IPS-18c (cell line): Measurements from ENCODE around the gene TIAL1.

Experiments
- H3K4me3 ChIP-seq: 2 replicates; pipeline ENCODE4 v1.7.0; 2013; ENCODE audit warnings: low read depth, mild to moderate bottlenecking, low read length, moderate library complexity; ENCODE audit not compliant: insufficient read depth
- H3K9me3 ChIP-seq: one replicate; pipeline ENCODE4 v1.6.1; 2013; ENCODE audit warnings: mild to moderate bottlenecking, low read length, moderate library complexity; ENCODE audit not compliant: control insufficient read depth, insufficient read depth

Gene TIAL1, protein sequence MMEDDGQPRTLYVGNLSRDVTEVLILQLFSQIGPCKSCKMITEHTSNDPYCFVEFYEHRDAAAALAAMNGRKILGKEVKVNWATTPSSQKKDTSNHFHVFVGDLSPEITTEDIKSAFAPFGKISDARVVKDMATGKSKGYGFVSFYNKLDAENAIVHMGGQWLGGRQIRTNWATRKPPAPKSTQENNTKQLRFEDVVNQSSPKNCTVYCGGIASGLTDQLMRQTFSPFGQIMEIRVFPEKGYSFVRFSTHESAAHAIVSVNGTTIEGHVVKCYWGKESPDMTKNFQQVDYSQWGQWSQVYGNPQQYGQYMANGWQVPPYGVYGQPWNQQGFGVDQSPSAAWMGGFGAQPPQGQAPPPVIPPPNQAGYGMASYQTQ

GRCh38 chr10:119596537-119597404, at the start of gene TIAL1:
Gene TIAL1 (minus strand): TSS chr10:119596964. CDS start chr10:119596465, 499 bp downstream.
- Histone ChIP-seq H3K9me3 (peaks cover 5% of the 10 kb centered on the region), H3K4me3 (peak within 1 kb of the TSS; percentile 92)

GRCh38 chr10:119644994-119645393, 48.2 kb upstream of the TIAL1 start:
- no peak overlapping the region for H3K4me3 ChIP-seq
- no peaks in the 10 kb centered on the region for H3K9me3 ChIP-seq

- Histone ChIP-seq H3K9me3 (no peaks in the 10 kb centered on the region), H3K4me3 (no peak overlapping the region)
Measured at GRCh38 chr10:119644205-119644814, 47.5 kb upstream of the TIAL1 start.

GRCh38 chr10:119643306-119644204, 46.8 kb upstream of the TIAL1 start:
- Histone ChIP-seq H3K9me3 (no peaks in the 10 kb centered on the region), H3K4me3 (no peak overlapping the region)

DNA sequence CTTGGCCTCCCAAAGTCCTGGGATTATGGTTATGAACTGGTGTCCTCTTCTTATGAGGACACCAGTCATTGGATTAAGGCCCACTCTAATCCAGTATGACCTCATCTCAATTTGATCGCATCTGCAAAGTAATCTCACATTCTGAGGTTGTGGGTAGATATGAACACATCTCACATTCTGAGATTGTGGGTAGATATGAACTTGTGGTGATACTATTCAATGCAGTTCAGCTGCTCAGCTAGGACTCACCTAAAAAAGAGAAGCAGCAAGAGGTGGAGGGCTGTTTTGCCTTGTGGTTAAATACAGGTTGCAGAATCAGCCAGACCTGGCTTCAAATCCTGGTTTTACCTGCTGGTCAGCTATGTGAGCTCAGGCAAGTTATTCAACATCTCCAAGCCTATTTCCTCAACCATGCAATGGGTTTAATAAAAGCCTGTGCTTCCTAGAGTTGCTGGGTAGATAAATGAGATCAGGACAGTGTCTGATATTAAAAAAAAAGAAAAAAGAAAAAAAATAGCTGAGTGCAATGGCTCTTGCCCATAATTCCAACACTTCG, 45.9 kb upstream of the TIAL1 start:
- Histone ChIP-seq H3K9me3 (no peaks in the 10 kb centered on the region), H3K4me3 (no peak overlapping the region)

DNA sequence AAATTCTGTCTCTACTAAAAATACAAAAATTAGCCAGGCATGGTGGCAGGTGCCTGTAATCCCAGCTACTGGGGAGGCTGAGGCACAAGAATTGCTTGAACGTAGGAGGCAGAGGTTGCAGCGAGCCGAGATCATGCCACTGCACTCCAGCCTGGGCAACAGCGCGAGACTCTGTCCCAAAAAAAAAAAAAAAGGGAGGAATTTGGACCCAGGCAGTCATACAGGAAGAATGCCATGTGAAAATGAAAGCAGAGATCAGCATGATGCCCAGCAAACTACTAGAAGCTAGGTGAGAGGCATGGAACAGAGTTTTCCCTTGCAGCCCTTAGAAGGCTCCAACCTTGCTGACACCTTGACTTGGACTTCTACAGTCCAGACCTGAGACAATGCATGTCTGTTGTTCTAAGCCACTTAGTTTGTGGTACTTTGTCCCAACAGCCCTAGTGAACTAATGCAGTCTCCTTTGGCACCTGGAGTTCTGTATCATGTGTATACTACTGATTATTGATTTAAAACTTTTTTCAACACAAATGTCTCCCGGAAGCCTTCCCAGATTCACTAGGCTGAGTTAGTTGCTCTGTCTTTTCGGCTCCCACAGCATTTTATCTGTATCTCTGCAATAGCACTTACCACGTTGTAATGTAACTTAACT, 44.2 kb upstream of the TIAL1 start:
- Histone ChIP-seq H3K4me3 (no peak overlapping the region), H3K9me3 (no peaks in the 10 kb centered on the region)

- no peak overlapping the region for H3K4me3 ChIP-seq
- H3K9me3 ChIP-seq: no peaks in the 10 kb centered on the region
Measured at GRCh38 chr10:119640384-119640783, 43.6 kb upstream of the TIAL1 start.

DNA sequence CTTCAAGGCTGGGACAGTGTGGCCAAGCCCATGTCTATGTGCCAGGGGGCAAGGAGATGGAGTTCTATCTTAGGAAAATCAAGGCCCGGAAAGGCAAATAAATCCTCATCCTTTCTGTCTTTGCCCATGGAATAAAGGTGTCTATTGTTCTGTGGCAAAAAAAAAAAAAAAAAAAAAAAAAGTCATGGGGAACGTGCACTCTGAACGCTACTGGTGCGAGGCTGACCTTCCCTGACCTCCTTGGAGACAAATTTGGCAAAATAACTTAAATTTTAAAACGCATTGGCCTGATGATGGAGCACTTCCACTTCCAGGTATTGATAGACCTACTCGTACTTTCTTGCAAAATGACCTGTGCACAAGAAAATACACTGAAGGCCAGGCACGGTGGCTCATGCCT, 42.2 kb upstream of the TIAL1 start:
- no peak overlapping the region for H3K4me3 ChIP-seq
- H3K9me3 ChIP-seq: no peaks in the 10 kb centered on the region

DNA sequence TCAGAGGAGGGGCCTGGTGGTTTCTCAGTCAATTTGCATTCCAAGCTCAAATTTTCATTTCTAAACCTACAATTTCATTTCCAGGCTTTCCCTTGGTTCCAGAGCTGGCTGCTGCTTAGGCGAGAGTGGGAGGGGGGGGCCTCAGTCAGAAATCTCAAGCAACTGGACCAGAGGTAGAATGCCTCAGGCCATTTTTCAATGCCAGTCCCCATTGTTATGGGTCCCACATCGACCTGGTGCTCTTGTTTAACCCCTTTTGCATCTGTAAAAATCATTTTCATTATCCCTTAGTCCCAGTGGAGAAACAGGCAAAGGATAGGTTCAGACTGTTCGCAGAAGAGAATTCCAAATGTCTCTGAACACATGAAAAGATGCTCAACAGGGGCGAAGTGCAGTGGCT, 40.9 kb upstream of the TIAL1 start:
- H3K4me3 ChIP-seq: no peak overlapping the region
- no peaks in the 10 kb centered on the region for H3K9me3 ChIP-seq

DNA sequence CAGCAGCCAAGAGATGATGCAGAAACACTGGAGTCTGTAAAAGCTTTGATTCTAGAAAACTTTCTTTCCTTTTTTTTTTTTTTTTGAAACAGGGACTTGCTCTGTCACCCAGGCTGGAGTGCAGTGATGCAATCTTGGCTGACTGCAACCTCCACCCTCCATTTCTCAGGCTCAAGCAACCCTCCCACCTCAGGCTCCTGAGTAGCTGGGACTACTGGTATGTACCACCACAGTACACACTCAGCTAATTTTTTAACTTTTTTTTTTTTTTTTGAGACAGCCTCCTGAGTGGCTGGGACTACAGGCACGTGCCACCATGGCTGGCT, 37.4 kb upstream of the TIAL1 start:
- Histone ChIP-seq H3K4me3 (no peak overlapping the region), H3K9me3 (no peaks in the 10 kb centered on the region)

DNA sequence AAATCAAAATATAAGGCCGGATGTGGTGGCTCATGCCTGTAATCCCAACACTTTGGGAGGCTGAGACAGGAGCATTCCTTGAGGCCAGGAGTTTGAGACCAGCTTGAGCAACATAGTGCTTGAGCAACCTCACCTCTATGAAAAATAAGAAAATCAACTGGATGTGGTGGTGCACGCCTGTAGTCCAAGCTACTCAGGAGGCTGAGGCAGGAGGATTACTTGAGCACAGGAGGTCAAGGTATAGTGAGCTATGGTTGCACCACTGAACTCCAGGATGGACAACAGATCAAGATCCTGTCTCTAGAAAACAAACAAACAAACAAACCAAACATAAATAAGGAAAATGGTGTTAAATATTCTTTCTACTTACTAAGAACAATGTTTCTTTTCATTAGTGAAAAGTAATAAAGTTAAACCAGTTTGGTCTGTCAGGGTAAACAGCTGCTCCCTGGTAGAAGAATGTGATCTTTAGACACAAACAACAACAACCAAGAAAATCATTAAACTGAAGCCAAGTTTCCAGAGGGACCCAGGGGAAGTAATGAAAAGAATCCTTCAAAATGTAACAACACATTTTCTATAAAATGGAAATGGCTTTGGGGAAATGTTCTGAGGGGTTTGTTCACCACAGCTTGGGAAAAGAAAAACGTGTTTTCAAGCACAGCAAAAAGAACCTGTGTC, 36.9 kb upstream of the TIAL1 start:
- Histone ChIP-seq H3K9me3 (no peaks in the 10 kb centered on the region), H3K4me3 (no peak overlapping the region)

GRCh38 chr10:119630300-119630699, 33.5 kb upstream of the TIAL1 start:
- Histone ChIP-seq H3K9me3 (no peaks in the 10 kb centered on the region), H3K4me3 (no peak overlapping the region)

GRCh38 chr10:119625570-119626280, 29.0 kb upstream of the TIAL1 start:
- Histone ChIP-seq H3K4me3 (no peak overlapping the region), H3K9me3 (no peaks in the 10 kb centered on the region)

GRCh38 chr10:119621078-119621384, 24.3 kb upstream of the TIAL1 start:
- Histone ChIP-seq H3K4me3 (no peak overlapping the region), H3K9me3 (no peaks in the 10 kb centered on the region)

DNA sequence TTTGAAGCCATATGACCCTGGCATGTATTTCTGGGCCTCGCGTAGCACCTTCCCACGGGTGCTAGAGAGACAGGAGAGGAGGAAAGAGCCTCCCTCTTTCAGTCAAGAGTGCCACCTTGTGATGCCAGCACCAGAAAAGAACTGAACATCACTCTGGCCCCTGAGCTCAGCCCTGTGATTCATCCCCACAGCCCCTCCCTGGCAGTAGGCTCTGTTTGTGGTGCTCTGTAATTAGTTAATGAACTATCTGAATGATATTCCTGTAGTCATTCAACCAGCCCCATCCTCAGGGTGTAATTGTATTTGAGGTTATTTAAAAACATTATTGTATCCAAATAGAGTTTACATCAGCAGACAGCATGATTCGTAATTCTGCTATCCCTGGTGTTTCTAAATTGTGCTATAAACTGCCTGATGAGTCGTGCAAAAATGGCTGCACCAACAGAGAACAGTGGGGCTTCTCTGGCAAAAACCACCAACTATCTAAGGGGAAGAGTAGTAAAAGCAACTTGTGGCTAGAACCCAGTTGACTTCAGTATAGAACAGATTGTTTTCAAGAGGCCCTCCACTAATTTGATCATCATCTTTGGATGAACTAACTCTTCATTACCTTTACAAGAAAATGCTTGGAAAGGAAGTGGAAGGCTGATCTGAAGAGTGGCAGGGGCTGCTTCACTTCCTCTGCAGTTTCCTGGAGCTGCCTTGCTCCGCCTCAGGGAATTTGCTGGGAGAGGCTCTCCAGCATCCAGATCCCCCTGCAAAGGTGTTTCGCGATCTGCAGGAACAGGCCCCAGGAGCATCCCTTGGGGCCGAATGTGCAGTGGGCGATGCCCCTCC, 23.7 kb upstream of the TIAL1 start:
- Histone ChIP-seq H3K4me3 (no peak overlapping the region), H3K9me3 (no peaks in the 10 kb centered on the region)
